ENCODE measurements around the gene LEF1. TPM values are rescaled to one million over a fixed set of nuclear protein-coding genes. Genes with fewer than 3 reads are reported as not detected.
A peak's percentile ranks its signal among the peaks of the same experiment; 100 is the strongest.

LEF1 gene
- total RNA-seq, 5 donors from 2014 or later (not counting 1 experiment from before 2014, with no cell fraction given): 412 to 776 (median 500) TPM

- DNase-seq (peak in 3 of 35 experiments; percentile 2 to 16 (median 10)), ATAC-seq (replicated peaks in 1 of 4) (peak in 3 of 4 experiments; percentile 60 to 83 (median 63))
- Histone ChIP-seq H3K9me3 (no peaks in the 10 kb centered on the region), H3K4me3 (ENCODE audit: control insufficient read depth in 1 of 2, extremely low read depth in 1 of 2, low read length in 1 of 2) (no peak overlapping the region), H3K36me3 (ENCODE audit: control insufficient read depth in 2 of 2, extremely low read depth in 1 of 2, insufficient read depth in 1 of 2, low read length in 1 of 2) (no peaks in the 10 kb centered on the region), H3K4me1 (ENCODE audit: control insufficient read depth in 1 of 2, extremely low read depth in 1 of 2, insufficient read depth in 2 of 2, low read length in 2 of 2) (peaks cover 10 to 16% of the 10 kb centered on the region in 2 experiments), H3K27ac (ENCODE audit: low read length) (no peak overlapping the region), H3K27me3 (replicated peaks in 1 of 2; ENCODE audit: control insufficient read depth in 2 of 2, extremely low read depth in 1 of 2, insufficient read depth in 2 of 2, low read length in 1 of 2) (no peaks in the 10 kb centered on the region)
- no peaks in the 10 kb centered on the region for H3K27me3 Mint-ChIP-seq
- H3K4me3 Mint-ChIP-seq: peak overlapping the region in 1 of 3 donors; percentile 61
- CTCF ChIA-PET: interaction anchor here in 1 of 2 donors (0.9 kb wide), 1 partner anchor 10 kb away, joined by 3 read pairs; no protein-coding TSS in a partner anchor
- H3K9me3 Mint-ChIP-seq: no peaks in the 10 kb centered on the region
- 66% methylated on average over 4 of the region's 4 CpGs for WGBS (ENCODE audit: insufficient coverage)
- POLR2A ChIA-PET: interaction anchor here in 1 of 2 donors (0.5 to 0.8 kb wide), 2 partner anchors 10 to 616 kb away, joined by 3 read pairs; partner anchors contain the start of gene RPL34
- peak overlapping the region; percentile 83 to 86 for H3K27ac Mint-ChIP-seq
- peaks cover 24 to 65% (median 38%) of the 10 kb centered on the region in 3 donors for H3K4me1 Mint-ChIP-seq
- peaks cover 20% of the 10 kb centered on the region for H3K36me3 Mint-ChIP-seq
Measured at GRCh38 chr4:108003982-108004515, 164.7 kb downstream of the LEF1 start.

GRCh38 chr4:108001540-108002135, 167.1 kb downstream of the LEF1 start:
- Histone ChIP-seq H3K27me3 (replicated peaks in 1 of 2; ENCODE audit: control insufficient read depth in 2 of 2, extremely low read depth in 1 of 2, insufficient read depth in 2 of 2, low read length in 1 of 2) (no peaks in the 10 kb centered on the region), H3K9me3 (no peaks in the 10 kb centered on the region), H3K27ac (ENCODE audit: low read length) (no peak overlapping the region), H3K36me3 (ENCODE audit: control insufficient read depth in 2 of 2, extremely low read depth in 1 of 2, insufficient read depth in 1 of 2, low read length in 1 of 2) (no peaks in the 10 kb centered on the region), H3K4me1 (ENCODE audit: control insufficient read depth in 1 of 2, extremely low read depth in 1 of 2, insufficient read depth in 2 of 2, low read length in 2 of 2) (peaks cover 10 to 16% of the 10 kb centered on the region in 2 experiments), H3K4me3 (ENCODE audit: control insufficient read depth in 1 of 2, extremely low read depth in 1 of 2, low read length in 1 of 2) (no peak overlapping the region)
- ChIA-PET POLR2A (interaction anchor here in 1 of 2 donors (0.5 to 0.7 kb wide), 3 partner anchors 11 to 511 kb away, joined by 3 to 6 read pairs (median 4); no protein-coding TSS in a partner anchor), CTCF (interaction anchor here in 1 of 2 donors (0.6 kb wide), 1 partner anchor 173 kb away, joined by 5 read pairs; no protein-coding TSS in a partner anchor)
- ATAC-seq (replicated peaks in 1 of 4) (no peak), DNase-seq (no peak)
- Mint-ChIP-seq H3K27me3 (no peaks in the 10 kb centered on the region), H3K4me3 (no peak overlapping the region), H3K36me3 (peaks cover 23% of the 10 kb centered on the region), H3K4me1 (peaks cover 26 to 79% (median 39%) of the 10 kb centered on the region in 3 donors), H3K9me3 (no peaks in the 10 kb centered on the region), H3K27ac (no peak overlapping the region)
- no CpG with 5 or more reads among the region's 3 CpGs for WGBS (ENCODE audit: insufficient coverage)

GRCh38 chr4:107999932-108000539, 168.7 kb downstream of the LEF1 start:
- Histone ChIP-seq H3K27me3 (replicated peaks in 1 of 2; ENCODE audit: control insufficient read depth in 2 of 2, extremely low read depth in 1 of 2, insufficient read depth in 2 of 2, low read length in 1 of 2) (no peaks in the 10 kb centered on the region), H3K36me3 (ENCODE audit: control insufficient read depth in 2 of 2, extremely low read depth in 1 of 2, insufficient read depth in 1 of 2, low read length in 1 of 2) (no peaks in the 10 kb centered on the region), H3K27ac (ENCODE audit: low read length) (no peak overlapping the region), H3K9me3 (no peaks in the 10 kb centered on the region), H3K4me1 (ENCODE audit: control insufficient read depth in 1 of 2, extremely low read depth in 1 of 2, insufficient read depth in 2 of 2, low read length in 2 of 2) (peaks cover 7 to 16% of the 10 kb centered on the region in 2 experiments), H3K4me3 (ENCODE audit: control insufficient read depth in 1 of 2, extremely low read depth in 1 of 2, low read length in 1 of 2) (no peak overlapping the region)
- ATAC-seq (replicated peaks in 1 of 4) (no peak), DNase-seq (no peak)
- no peak overlapping the region for H3K4me3 Mint-ChIP-seq
- H3K27ac Mint-ChIP-seq: no peak overlapping the region
- POLR2A ChIA-PET: interaction anchor here in 1 of 2 donors (0.5 kb wide), 2 partner anchors 643 to 658 kb away, joined by 4 to 5 read pairs; no protein-coding TSS in a partner anchor
- H3K9me3 Mint-ChIP-seq: no peaks in the 10 kb centered on the region
- H3K27me3 Mint-ChIP-seq: no peaks in the 10 kb centered on the region
- no CpG with 5 or more reads among the region's 2 CpGs for WGBS (ENCODE audit: insufficient coverage)
- peaks cover 29% of the 10 kb centered on the region for H3K36me3 Mint-ChIP-seq
- CTCF ChIA-PET: interaction anchor here in 1 of 2 donors (1.0 kb wide), 1 partner anchor 19 kb away, joined by 6 read pairs; no protein-coding TSS in a partner anchor
- H3K4me1 Mint-ChIP-seq: peaks cover 33 to 80% (median 40%) of the 10 kb centered on the region in 3 donors

GRCh38 chr4:107997794-107998193, 170.9 kb downstream of the LEF1 start:
- ATAC-seq (replicated peaks in 1 of 4) (no peak), DNase-seq (no peak)
- no peak overlapping the region for H3K4me3 Mint-ChIP-seq
- H3K27ac Mint-ChIP-seq: no peak overlapping the region
- ChIA-PET CTCF (interaction anchor here in 1 of 2 donors (0.6 kb wide), 1 partner anchor 57 kb away, joined by 5 read pairs; no protein-coding TSS in a partner anchor), POLR2A (no interaction called here)
- peaks cover 33 to 79% (median 41%) of the 10 kb centered on the region in 3 donors for H3K4me1 Mint-ChIP-seq
- peaks cover 29% of the 10 kb centered on the region for H3K36me3 Mint-ChIP-seq
- Histone ChIP-seq H3K4me1 (ENCODE audit: control insufficient read depth in 1 of 2, extremely low read depth in 1 of 2, insufficient read depth in 2 of 2, low read length in 2 of 2) (peaks cover 2 to 10% of the 10 kb centered on the region in 2 experiments), H3K27me3 (replicated peaks in 1 of 2; ENCODE audit: control insufficient read depth in 2 of 2, extremely low read depth in 1 of 2, insufficient read depth in 2 of 2, low read length in 1 of 2) (no peaks in the 10 kb centered on the region), H3K36me3 (ENCODE audit: control insufficient read depth in 2 of 2, extremely low read depth in 1 of 2, insufficient read depth in 1 of 2, low read length in 1 of 2) (no peaks in the 10 kb centered on the region), H3K27ac (ENCODE audit: low read length) (no peak overlapping the region), H3K4me3 (ENCODE audit: control insufficient read depth in 1 of 2, extremely low read depth in 1 of 2, low read length in 1 of 2) (no peak overlapping the region), H3K9me3 (no peaks in the 10 kb centered on the region)
- H3K9me3 Mint-ChIP-seq: no peaks in the 10 kb centered on the region
- H3K27me3 Mint-ChIP-seq: no peaks in the 10 kb centered on the region
- WGBS (ENCODE audit: insufficient coverage): no CpG with 5 or more reads among the region's 2 CpGs

Other genes with a start within 250 kb of the LEF1 start
- gene CYP2U1, start 237.4 kb downstream of the LEF1 start, total RNA-seq: 1 to 10 TPM; 3.3 to 7.8 (median 5.8) TPM
- gene HADH, start 179.0 kb downstream of the LEF1 start, total RNA-seq: 10 to 100 TPM; 14.2 to 25.0 (median 17.8) TPM

Data from T-cell (primary cell).